Stimulated activated CD8-positive, alpha-beta memory T cell treated with anti-CD3 and anti-CD28 coated beads, Interleukin-12 subunit alpha, Interleukin-12 subunit beta, amount 100 ng/mL, for 1 hour (primary cell): ENCODE results near the gene ELP1.
"Not testable (repeated sequence)": the region's sequence is repeated elsewhere in the genome, so short reads cannot be mapped to it uniquely, and the experiment has no call there.

Experiments
- DNase-seq: peaks from one replicate; pipeline ENCODE4 v3.0.0-alpha.2; 2020; ENCODE audit warnings: low read depth

ELP1 gene

GRCh38 chr9:108933231-108933717 lies 650 bp downstream of the ELP1 start:
- DNase-seq, result no peak

GRCh38 chr9:108928386-108928785 lies 5.5 kb downstream of the ELP1 start:
- DNase-seq, result no peak

- DNase-seq, result no peak
Observed at GRCh38 chr9:108924466-108924865, 9.5 kb downstream of the ELP1 start.

GRCh38 chr9:108921200-108921599 lies 12.7 kb downstream of the ELP1 start:
- DNase-seq, result no peak

GRCh38 chr9:108920401-108920800 lies 13.5 kb downstream of the ELP1 start:
- DNase-seq, result not testable (repeated sequence)

GRCh38 chr9:108919517-108919916 lies 14.4 kb downstream of the ELP1 start:
- no peak for DNase-seq

GRCh38 chr9:108913391-108913790 lies 20.5 kb downstream of the ELP1 start:
- DNase-seq, result no peak

- no peak for DNase-seq
Observed at GRCh38 chr9:108911820-108912219, 22.1 kb downstream of the ELP1 start.

GRCh38 chr9:108910914-108911313 lies 23.0 kb downstream of the ELP1 start:
- no peak for DNase-seq

- no peak for DNase-seq
Observed at GRCh38 chr9:108910402-108910801, 23.5 kb downstream of the ELP1 start.

- DNase-seq, result no peak
Observed at GRCh38 chr9:108905494-108905893, 28.4 kb downstream of the ELP1 start.

GRCh38 chr9:108904161-108904560 lies 29.8 kb downstream of the ELP1 start:
- DNase-seq, result no peak

- DNase-seq, result no peak
Observed at GRCh38 chr9:108903420-108904103, 30.4 kb downstream of the ELP1 start.

- no peak for DNase-seq
Observed at GRCh38 chr9:108900176-108900575, 33.7 kb downstream of the ELP1 start.

GRCh38 chr9:108899023-108899695 lies 34.8 kb downstream of the ELP1 start:
- DNase-seq, result not testable (repeated sequence)

- no peak for DNase-seq
Observed at GRCh38 chr9:108897324-108898096, 36.4 kb downstream of the ELP1 start.

- DNase-seq, result no peak
Observed at GRCh38 chr9:108894225-108894997, 39.5 kb downstream of the ELP1 start.

GRCh38 chr9:108889649-108890067 lies 44.3 kb downstream of the ELP1 start:
- no peak for DNase-seq

- DNase-seq, result not testable (repeated sequence)
Observed at GRCh38 chr9:108886594-108887271, 47.2 kb downstream of the ELP1 start.

- no peak for DNase-seq
Observed at GRCh38 chr9:108885643-108886348, 48.1 kb downstream of the ELP1 start.

GRCh38 chr9:108884701-108885100 lies 49.2 kb downstream of the ELP1 start:
- DNase-seq, result no peak
